Esophagus squamous epithelium (tissue), 5 donors: Measurements from ENCODE around the gene IRX3. TPM values are rescaled to one million over a fixed set of nuclear protein-coding genes. Genes with fewer than 3 reads are reported as not detected.

Experiments used
- DNase-seq: peaks from one replicate; lab custom pipeline; 2025; lab: John Stamatoyannopoulos, UW
- H3K27ac ChIP-seq, 4 donors: fragments of 200-600 bp; sonication (generic); one replicate each; pipeline ENCODE4 v1.5.1; 2016 to 2019; ENCODE audit warnings: mild to moderate bottlenecking in 1 of 4
- H3K27me3 ChIP-seq, 4 donors: fragments of 200-600 bp; sonication (generic); 1 replicate in 3 of 4; 2 replicates in 1 of 4; pipeline versions ENCODE4 v1.5.1 to v1.6.0; 2017 to 2021; ENCODE audit warnings: antibody characterized with exemption in 1 of 4
- H3K36me3 ChIP-seq, 3 donors: fragments of 200-600 bp; sonication (generic); one replicate each; pipeline ENCODE4 v1.5.1; 2016 to 2019
- H3K4me1 ChIP-seq, 3 donors: fragments of 200-600 bp; sonication (generic); one replicate each; pipeline ENCODE4 v1.5.1; 2017 to 2019
- H3K4me3 ChIP-seq, 4 donors: fragments of 200-600 bp; sonication (generic); 1 replicate in 3 of 4; 2 replicates in 1 of 4; pipeline ENCODE4 v1.5.1; 2016 to 2019; ENCODE audit warnings: mild to moderate bottlenecking in 2 of 4, moderate library complexity in 1 of 4
- H3K9me3 ChIP-seq, 3 donors: fragments of 200-600 bp; sonication (generic); one replicate each; pipeline ENCODE4 v1.5.1; 2016 to 2019
- CTCF ChIP-seq, 6 experiments: fragments of 450-650 bp in 4 of 6; fragments of 200-600 bp in 2 of 6; sonication (generic) in 2 of 6; IDR thresholded peaks; one replicate each; pipeline ENCODE4 v1.5.1; 2016 to 2019; ENCODE audit warnings: antibody characterized with exemption in 6 of 6, mild to moderate bottlenecking in 4 of 6, moderate library complexity in 4 of 6
- POLR2A ChIP-seq, 4 donors: fragments of 450-650 bp; IDR thresholded peaks; one replicate each; pipeline ENCODE4 v1.6.1; 2017; ENCODE audit warnings: antibody characterized with exemption in 4 of 4, mild to moderate bottlenecking in 4 of 4, moderate library complexity in 3 of 4
- WGBS, 2 donors: methylation state at CpG; one replicate each; pipeline ENCODE4 v1.1.5; 2018; 5-methylcytosine and 5-hydroxymethylcytosine counted together
- intact Hi-C: fragments of 100-400 bp; cut with DNase I; formaldehyde crosslinking; loops from one replicate; pipeline ENCODE4 v1.15.0; 2022
- total RNA-seq, 4 donors: library from RNA; depleted of rRNA; stranded (reverse); fragments of >200 nt; gene quantifications; one replicate each; pipeline ENCODE4 v1.1.0, GENCODE V29; 2016
- donor health status: DM: yes; HTN: yes; CAD: no.

Gene IRX3
- total RNA-seq, 4 donors from 2014 or later = 18.1 to 27.4 (median 26.4) TPM

- 0% methylated on average over 2 of the region's 77 CpGs; no CpG with 5 or more reads in 1 of the 2 donors for WGBS, 2 donors
- Histone ChIP-seq H3K4me1 (peaks cover 20 to 78% (median 38%) of the 10 kb centered on the region in 3 donors), H3K4me3 (peak overlapping the region; percentile 63 to 81 (median 73)), H3K27me3 (peaks cover 0 to 100% (median 18%) of the 10 kb centered on the region in 4 donors), H3K9me3 (no peaks in the 10 kb centered on the region), H3K27ac (peak overlapping the region; percentile 90 to 97 (median 94)), H3K36me3 (peaks cover 0 to 18% (median 0%) of the 10 kb centered on the region in 3 donors)
- DNase-seq = no peak
- TF ChIP-seq CTCF (IDR thresholded peaks at IDR 0.05) = peak in 2 of 6 experiments; percentile 27 to 43
- TF ChIP-seq POLR2A (IDR thresholded peaks at IDR 0.05) = peak in 1 of 4 donors; percentile 25
- intact Hi-C loops = loop anchor here (5.0 kb wide), 1 partner anchor 647 kb away; the partner anchor contains the start of gene IRX5
Measured at GRCh38 chr16:54285414-54286089, 1.0 kb downstream of the IRX3 start.

GRCh38 chr16:54284931-54285413 lies 1.6 kb downstream of the IRX3 start:
- no peak for DNase-seq
- TF ChIP-seq POLR2A (IDR thresholded peaks at IDR 0.05) (no peak), CTCF (IDR thresholded peaks at IDR 0.05) (no peak)
- Histone ChIP-seq H3K9me3 (no peaks in the 10 kb centered on the region), H3K27ac (peak overlapping the region; percentile 90 to 97 (median 94)), H3K4me1 (peaks cover 15 to 73% (median 34%) of the 10 kb centered on the region in 3 donors), H3K4me3 (peak overlapping the region; percentile 63 to 81 (median 73)), H3K27me3 (peaks cover 0 to 100% (median 15%) of the 10 kb centered on the region in 4 donors), H3K36me3 (peaks cover 0 to 12% (median 0%) of the 10 kb centered on the region in 3 donors)
- WGBS, 2 donors = 2 to 15% methylated on average over 20 to 38 of the region's 42 CpGs
- intact Hi-C loops = loop anchor here (5.0 kb wide), 1 partner anchor 647 kb away; the partner anchor contains the start of gene IRX5

- Histone ChIP-seq H3K27ac (peak overlapping the region; percentile 90 to 97 (median 94)), H3K36me3 (peaks cover 0 to 12% (median 0%) of the 10 kb centered on the region in 3 donors), H3K27me3 (peaks cover 0 to 95% (median 14%) of the 10 kb centered on the region in 4 donors), H3K9me3 (no peaks in the 10 kb centered on the region), H3K4me1 (peaks cover 15 to 72% (median 34%) of the 10 kb centered on the region in 3 donors), H3K4me3 (peak overlapping the region; percentile 63 to 81 (median 73))
- 20% methylated on average over 1 of the region's 73 CpGs; no CpG with 5 or more reads in 1 of the 2 donors for WGBS, 2 donors
- peak in 1 of 6 experiments; percentile 31 for TF ChIP-seq CTCF (IDR thresholded peaks at IDR 0.05)
- TF ChIP-seq POLR2A (IDR thresholded peaks at IDR 0.05) = no peak
- DNase-seq = no peak
- intact Hi-C loops = no loop called here
Measured at GRCh38 chr16:54284319-54284930, 2.2 kb downstream of the IRX3 start.

- TF ChIP-seq CTCF (IDR thresholded peaks at IDR 0.05) = no peak
- TF ChIP-seq POLR2A (IDR thresholded peaks at IDR 0.05) = no peak
- Histone ChIP-seq H3K27me3 (peaks cover 0 to 89% (median 10%) of the 10 kb centered on the region in 4 donors), H3K9me3 (no peaks in the 10 kb centered on the region), H3K4me3 (peak overlapping the region; percentile 63 to 81 (median 73)), H3K27ac (peak overlapping the region; percentile 90 to 97 (median 94)), H3K4me1 (peaks cover 15 to 73% (median 34%) of the 10 kb centered on the region in 3 donors), H3K36me3 (peaks cover 0 to 12% (median 0%) of the 10 kb centered on the region in 3 donors)
- intact Hi-C loops = no loop called here
- DNase-seq = no peak
- 29 to 38% methylated on average over 11 to 24 of the region's 31 CpGs for WGBS, 2 donors
Measured at GRCh38 chr16:54283725-54284318, 2.8 kb downstream of the IRX3 start.
